ENCODE data around the gene VWA3B.
"Not testable (repeated sequence)": the region's sequence is repeated elsewhere in the genome, so short reads cannot be mapped to it uniquely, and the experiment has no call there.

VWA3B gene

DNA sequence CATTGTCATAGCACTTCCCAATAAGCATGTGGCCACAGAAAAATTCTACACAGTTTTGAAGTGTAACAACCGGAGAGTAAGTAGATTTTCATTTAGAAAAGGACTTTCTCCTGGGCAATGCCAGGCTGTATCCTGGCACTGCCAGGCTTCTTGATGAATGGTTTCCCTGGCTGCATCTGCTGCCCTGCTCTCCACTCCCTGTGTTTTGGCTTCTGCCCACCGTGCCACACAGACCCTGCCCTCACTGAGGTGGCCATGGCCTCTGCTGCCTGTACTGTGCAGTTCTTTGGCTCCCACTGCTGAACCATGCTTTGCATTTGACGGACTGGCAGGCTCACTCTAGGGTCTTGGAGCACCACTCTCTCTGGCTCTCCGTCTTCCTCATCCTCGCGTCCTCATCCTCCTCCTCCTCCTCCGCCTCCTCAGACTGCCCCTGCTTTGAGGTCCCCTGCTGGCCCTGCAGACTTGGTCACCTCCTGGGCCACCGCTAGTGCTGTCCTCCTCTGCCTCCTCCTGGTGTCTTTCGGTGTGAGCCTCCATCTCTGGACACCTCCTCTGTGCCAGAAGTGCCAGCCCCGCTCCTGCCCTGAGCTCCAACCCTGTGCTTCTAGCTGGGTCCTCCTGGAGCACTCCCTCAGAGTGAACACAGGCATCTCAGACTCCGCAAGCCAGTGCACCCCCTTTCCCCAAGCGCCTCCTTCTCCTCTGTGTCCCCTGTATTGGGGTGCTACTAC is 213.3 kb downstream of the VWA3B start:
- DNase-seq = no peak

GRCh38 chr2:98301469-98301868 is 214.5 kb downstream of the VWA3B start:
- no peak for DNase-seq

GRCh38 chr2:98307131-98307696 is 220.2 kb downstream of the VWA3B start:
- not testable (repeated sequence) for DNase-seq

- no peak for DNase-seq
Observed at GRCh38 chr2:98308068-98308467, 221.1 kb downstream of the VWA3B start.

GRCh38 chr2:98308532-98308931 is 221.6 kb downstream of the VWA3B start:
- no peak for DNase-seq

DNA sequence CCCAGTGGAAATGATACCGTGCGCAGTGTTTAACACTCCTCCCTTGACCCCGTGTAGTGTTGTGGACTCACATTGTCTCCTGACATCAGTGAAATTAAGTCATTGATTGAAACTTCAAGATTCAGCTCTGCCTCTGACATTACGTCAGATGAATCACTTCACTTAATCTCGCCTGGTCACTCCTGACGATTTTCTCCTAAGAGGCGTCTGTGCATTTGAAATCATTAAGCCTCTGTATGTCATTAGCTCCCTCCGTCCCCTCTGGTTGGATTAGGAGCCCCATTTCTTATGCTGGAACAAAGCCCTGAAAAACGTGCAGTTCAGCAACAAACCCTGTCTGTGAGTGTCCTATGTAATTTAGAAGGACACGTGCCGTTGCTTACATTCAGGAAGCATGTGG is 222.6 kb downstream of the VWA3B start:
- DNase-seq = no peak

- DNase-seq = no peak
Observed at GRCh38 chr2:98310010-98310409, 223.0 kb downstream of the VWA3B start.

DNA sequence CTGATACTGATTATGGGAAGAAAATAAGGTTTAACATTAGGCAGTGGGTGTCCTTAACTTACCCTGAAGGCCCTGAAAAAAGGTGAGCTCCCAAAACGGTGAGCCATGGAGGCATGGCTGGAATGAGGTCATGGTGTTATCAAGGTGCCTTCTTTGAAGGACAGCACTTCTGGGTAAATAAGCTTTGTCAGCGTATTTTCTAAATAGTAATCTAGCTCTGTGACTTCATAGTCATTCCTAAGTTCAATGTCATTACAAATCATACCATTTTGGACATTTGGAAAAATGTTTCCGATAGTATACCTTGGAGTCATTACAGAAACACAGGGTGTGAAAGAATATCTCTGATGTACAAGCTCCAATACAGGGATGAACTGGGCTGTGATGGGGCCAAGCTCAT is 224.1 kb downstream of the VWA3B start:
- DNase-seq = no peak

DNA sequence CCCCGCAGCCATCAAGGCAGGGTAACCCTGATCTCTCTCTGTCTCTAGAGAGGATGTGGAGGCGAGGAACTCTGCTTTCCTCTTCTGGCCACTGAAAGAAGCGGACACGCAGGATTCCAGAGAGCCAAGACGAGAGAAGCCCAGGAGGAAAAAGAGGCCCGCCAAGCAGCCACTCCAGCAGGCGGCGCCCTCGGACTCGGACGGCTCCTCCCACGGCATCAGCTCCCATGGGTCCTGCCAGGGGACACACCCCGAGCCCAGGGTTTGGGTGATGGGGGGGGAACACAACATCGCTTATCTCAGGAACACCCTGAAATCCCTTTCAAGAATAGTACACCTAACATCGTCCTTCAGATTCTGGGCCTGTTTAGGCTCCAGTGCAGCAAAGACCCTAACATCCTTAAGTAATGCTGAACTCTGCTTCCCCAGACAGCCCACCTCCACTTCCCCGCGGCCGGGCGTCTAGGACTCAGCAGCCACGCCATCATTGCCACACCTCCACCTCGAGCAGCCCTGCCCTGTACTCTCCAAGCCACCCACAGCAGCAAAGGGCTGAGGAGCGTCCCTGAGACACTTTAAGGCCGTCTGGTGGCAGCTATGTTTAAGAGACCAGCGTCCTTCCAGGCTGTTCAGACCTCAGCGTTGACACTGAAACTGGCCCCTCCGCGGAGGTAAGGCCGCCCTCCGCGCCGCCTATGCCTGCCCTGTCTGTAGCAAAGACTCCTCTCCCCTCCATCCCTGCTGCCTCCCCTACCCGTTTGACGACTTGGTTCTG is 225.0 kb downstream of the VWA3B start:
- DNase-seq = no peak

GRCh38 chr2:98313492-98314250 is 226.7 kb downstream of the VWA3B start:
- DNase-seq = no peak

DNA sequence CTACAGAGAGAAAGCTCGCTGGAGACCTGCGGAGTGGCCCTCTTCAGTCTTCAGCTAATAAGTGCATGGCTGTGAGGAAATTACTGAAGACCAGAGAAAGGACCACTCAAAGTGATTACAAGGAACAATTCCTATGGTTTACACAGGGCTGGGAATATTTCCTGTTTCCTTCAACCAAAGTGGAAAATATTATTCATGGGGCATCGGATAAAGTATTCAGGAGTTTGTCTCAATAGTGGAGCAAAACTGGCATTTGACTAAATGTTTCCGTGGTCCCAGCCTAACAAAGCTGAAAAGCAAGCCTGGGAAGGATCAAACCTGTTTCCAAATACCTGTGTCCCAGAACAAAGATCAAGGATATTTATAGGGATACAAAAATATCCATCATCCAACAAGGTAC is 227.3 kb downstream of the VWA3B start:
- DNase-seq = no peak

- DNase-seq = no peak
Observed at GRCh38 chr2:98315957-98316356, 229.0 kb downstream of the VWA3B start.

DNA sequence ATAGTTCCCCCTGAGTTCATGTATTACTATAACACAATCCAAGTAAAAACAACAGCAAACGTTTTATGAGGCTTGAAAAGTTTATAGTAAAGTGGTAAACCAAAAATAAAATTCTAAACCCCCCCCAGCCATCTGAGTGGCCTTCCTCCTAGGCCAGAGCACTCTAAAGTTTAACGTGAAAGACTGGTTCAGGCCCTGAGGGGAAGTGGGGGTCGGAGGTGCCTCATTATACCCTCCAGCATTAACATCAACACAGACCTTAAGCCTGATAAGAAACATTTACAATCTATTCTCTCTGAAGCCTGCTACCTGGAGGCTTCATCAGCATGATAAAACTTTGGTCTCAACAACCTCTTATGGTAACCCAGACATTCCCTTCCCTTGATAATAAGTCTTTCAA is 230.2 kb downstream of the VWA3B start:
- DNase-seq = no peak

- not testable (repeated sequence) for DNase-seq
Observed at GRCh38 chr2:98320171-98320570, 233.2 kb downstream of the VWA3B start.

DNA sequence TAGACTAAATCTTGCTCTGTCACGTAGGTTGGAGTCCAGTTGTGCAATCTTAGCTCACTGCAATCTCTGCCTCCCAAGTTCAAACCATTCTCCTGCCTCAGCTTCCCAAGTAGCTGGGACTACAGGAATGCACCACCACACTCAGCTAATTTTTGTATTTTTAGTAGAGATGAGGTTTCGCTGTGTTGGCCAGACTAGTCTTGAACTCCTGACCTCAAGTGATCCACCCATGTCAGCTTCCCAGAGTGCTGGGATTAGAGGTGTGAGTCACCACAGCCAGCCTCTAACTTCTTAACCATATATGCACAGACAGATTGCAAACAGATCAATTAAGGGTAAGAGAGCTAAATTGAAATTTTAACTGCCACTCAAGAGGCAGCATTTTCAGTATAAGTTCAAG is 237.2 kb downstream of the VWA3B start:
- no peak for DNase-seq

DNA sequence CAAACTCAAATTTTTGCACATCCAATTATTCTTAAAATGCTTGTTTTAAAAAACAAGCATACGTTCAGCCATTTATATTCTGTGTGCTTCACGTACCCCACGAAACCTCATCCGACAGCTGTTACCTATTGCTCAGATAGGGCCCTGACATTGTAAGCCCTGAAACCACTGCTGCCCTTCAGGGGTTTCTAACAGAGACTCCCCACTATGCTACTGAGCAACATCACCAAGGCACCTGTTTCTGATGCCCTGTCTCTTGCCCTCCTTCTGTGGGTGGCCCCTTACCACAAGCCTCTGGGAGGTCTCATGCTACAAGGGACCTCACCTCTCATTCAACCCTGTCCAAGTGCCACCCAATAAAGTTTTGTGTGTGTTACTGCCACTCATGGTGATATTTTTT is 240.8 kb downstream of the VWA3B start:
- no peak for DNase-seq

DNA sequence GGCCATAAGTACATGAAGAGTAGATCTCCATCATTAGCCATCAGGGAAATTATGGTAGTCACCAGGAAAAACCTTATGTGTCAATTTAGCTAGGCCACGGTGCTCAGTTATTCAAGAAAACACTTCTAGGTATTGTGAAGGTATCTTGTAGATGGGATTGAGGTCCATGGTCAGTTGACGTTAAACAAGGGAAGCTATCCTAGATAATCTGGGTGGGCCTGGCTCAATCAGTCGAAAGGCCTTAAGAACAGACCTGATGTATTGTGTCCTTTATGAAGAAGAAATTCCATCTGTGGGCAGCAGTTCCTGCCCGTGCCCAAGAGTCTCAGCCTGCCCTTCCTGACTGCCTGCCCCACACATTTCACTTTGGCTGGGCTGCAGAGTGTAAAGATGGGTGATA is 242.6 kb downstream of the VWA3B start:
- no peak for DNase-seq

DNA sequence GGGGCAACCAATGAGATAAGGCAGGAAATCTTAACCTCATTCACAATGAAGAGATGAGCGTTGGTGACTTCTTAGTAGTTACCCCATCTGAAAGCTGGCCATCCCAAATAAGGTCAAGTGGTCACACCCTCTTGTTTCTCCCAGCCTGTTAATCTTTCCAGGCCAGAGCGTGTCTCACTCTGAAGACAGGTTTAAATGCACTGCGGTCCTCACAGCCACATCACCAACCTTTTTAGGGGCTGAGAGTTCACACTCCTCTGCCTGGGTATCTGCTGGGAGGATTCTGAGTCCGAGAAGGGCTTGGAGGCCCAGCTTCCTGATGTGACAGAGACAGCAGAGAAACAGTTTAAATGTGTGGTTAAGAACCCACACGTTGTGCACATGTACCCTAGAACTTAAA is 246.0 kb downstream of the VWA3B start:
- no peak for DNase-seq

DNA sequence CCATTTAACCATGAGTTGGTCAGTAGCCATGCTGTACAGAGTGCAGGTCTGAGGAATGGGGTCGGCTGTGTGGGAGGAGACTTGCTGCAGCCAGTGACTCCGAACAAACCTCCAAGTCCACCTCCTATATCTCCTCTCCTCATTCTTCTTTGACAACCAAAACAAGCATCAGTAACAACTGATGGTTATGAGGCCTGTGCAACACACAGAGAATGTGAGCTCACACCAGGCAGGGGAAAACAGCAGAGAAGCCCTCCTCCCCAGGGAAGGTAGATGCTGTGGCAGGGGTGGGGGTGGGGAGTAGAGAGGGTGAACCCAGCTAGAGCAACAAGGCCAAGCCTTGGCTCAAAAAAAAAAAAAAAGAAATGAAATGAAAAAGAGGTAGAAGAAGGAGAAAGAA is 247.0 kb downstream of the VWA3B start:
- no peak for DNase-seq

GRCh38 chr2:98334439-98335078 is 247.6 kb downstream of the VWA3B start:
- DNase-seq = no peak

DNA sequence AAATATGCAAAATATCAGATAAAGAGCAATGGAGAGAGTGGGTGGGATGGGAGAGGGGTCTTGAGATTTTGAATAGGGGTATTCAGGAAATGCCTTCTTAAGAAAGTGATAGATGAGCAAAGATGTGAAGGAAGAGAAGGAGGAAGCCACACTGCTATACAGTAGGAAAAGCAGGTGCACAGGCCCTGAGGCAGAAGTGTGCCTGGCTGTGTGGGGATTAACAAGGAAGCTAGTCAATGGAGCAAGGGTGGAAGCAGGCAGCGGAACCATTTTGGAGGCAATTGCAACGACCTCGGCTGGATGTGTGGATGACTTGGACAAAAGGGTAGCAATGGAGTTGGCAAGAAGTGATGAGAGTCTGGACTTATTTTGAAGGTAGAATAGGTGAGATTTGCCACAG is 248.3 kb downstream of the VWA3B start:
- DNase-seq = no peak

- no peak for DNase-seq
Observed at GRCh38 chr2:98341241-98341640, 254.3 kb downstream of the VWA3B start.

- no peak for DNase-seq
Observed at GRCh38 chr2:98343285-98343684, 256.3 kb downstream of the VWA3B start.

Measured in activated CD4-positive, CD25-positive, alpha-beta regulatory T cell treated with anti-CD3 and anti-CD28 coated beads, Interleukin-2, amount 50 U/mL, for 72 hours (primary cell).